GM19463 (cell line): Measurements from ENCODE around the gene KIRREL3.

Experiments
- ATAC-seq: cut with Tn5 transposase; IDR thresholded peaks from one replicate; pipeline ENCODE4 v1.9.1; 2021; ENCODE audit warnings: mild to moderate bottlenecking, moderate library complexity; ENCODE audit not compliant: unreplicated experiment

The KIRREL3 gene

DNA sequence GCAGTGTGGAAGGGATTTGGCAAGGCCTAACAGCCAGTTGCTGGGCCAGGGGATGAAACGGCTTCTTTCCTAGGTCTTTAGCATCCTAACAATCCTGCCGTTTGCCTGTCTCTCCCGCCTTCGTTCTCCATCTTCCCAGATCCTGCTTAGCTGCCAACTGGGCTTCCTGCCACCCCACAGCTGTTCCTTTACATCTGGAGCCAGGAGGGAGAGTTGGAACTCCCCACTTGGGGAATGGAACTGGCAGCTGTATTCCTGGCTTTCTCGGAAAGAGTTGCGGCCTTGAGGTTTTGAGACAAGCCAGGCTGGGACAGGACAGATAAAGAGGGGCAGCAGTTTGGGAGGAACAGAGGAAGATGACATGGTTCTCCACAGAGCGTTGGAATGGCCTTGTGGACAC lies 585.4 kb downstream of the KIRREL3 start:
- no peak for ATAC-seq

DNA sequence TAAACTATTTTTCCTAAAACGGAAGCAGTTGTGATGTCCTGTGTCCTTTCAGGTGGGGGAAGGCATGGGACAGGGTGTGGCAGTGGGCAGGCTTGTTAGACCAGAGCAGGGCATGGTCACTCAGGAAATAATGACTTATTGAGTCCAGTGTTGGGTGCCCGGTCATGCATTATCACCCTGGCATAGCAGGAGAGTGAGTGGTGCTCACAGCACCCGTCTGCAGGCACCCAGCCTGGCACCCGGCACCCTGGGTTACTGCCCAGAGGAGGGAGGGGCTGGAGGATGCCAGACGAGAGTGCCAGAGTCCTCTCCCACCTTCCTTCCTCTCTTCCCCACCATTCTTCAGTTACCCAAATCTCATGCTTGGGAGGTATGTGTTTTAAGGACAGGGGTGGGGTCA lies 586.0 kb downstream of the KIRREL3 start:
- ATAC-seq, result no peak

DNA sequence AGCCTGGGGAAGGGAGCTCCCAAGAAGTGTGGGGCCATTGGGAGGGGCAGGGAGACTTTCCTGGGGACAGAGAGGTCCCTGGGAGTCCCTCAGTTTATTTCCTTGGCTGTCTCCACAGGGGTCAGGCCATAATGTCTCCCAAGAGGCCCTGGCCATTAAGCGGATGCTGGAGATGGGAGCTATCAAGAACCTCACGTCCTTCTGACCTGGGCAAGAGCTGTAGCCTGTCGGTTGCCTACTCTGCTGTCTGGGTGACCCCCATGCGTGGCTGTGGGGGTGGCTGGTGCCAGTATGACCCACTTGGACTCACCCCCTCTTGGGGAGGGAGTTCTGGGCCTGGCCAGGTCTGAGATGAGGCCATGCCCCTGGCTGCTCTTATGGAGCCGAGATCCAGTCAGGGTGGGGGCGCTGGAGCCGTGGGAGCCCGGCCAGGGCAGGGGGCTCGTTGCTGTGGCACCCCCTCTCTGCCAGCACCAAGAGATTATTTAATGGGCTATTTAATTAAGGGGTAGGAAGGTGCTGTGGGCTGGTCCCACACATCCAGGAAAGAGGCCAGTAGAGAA lies 586.6 kb downstream of the KIRREL3 start:
- no peak for ATAC-seq

DNA sequence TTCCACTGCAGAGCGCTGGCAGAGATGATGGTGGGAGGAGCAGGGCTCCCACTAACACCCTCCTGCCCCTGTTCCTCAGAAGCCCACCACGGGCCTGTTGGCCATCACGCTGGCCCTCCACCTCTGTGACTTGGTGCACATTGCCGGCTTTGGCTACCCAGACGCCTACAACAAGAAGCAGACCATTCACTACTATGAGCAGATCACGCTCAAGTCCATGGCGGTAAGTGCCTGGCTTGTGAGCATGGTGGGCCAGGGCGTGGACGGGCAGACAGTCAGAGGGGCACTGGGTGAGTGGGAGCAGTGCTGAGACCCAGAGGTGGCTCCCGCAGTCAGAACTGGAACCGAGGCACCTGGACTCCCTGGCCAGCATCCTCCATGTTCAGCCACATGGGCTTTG lies 587.1 kb downstream of the KIRREL3 start:
- no peak for ATAC-seq

DNA sequence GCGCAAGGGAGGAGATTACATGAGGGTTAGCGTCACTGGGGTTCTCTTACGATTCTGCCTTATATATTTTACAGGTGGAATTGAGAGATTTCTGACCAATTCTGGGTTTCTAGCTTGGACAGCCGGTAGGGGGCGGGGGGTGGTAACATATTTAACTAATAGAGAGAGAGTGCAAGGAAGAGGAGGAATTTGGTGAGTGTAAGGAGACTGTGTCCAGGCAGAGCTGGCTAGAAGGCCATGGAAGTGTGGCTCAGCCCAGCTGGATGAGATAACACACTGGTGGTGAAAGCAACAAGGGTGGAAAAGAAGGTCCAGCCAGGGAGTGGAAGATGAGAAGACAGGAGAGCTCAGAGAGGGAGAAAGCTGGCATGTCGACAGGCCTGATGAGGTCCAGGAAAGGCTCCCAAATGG lies 588.6 kb downstream of the KIRREL3 start:
- ATAC-seq, result no peak

DNA sequence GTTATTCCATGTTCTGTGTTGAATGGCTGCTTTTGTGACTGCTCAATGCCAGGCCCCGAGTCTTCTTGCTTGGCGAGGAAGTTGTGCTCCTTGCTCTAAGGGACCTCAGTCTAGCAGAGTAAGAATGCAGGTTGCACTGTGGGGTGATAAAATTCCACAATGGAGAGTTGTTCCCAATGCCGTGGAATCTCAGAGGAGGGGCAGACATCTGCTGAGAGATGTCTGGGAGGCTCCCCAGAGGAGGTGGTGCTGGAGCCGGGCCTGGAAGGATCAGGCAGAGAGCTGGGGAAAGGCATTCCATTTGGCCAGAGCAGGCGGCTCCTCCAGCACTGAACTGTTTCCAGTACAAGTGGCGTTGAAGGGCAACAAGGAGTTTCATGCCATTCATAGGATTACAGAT lies 589.9 kb downstream of the KIRREL3 start:
- no peak for ATAC-seq

DNA sequence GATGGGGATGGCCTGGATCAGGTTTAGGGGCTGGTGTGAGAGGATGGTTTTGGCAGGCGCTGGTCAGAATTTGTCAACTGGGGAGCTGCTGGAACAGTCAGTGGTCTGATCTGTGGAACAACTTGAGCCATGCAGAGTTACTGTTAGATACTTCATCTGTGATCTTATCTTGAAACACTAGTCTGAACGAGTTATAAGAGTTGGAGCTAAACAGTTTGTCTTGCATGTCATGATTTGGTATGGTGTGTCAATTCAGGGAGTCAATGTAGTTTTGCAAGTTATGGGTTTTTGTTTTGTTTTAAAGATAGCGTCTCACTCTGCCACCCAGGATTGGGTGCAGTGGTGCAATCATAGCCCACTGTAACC lies 591.0 kb downstream of the KIRREL3 start:
- ATAC-seq, result no peak

DNA sequence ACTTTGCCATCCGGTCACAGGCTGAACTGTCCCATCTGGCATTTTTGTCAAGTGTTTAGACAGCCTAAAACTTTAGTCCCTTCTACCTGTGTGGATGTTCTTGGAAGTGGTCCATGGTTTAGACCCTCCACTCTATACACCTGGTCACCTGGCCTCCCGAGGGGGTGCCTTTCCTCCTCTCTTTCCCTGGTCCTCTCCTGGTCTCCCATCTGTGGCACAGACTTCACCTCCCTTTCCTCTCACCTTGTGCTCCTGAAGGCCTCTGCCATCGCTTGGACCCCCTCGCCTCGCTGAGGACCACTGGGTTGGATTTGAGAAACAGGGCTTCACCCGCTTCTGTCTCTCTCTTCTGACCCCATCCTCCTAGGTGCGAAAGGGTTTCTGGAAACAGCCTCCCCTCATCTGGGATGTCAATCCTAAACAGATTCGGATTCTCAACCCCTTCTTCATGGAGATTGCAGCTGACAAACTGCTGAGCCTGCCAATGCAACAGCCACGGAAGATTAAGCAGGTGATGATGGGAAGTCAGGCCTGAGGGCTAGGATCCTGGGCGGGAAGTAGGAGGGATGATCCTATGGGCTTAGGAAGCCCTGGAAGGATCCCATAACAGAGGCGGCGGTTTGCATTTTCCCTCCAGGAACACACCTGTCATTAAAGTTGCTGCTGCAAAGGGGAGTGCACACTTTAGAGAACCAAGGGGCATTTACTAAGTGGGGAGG lies 591.5 kb downstream of the KIRREL3 start:
- ATAC-seq, result no peak

DNA sequence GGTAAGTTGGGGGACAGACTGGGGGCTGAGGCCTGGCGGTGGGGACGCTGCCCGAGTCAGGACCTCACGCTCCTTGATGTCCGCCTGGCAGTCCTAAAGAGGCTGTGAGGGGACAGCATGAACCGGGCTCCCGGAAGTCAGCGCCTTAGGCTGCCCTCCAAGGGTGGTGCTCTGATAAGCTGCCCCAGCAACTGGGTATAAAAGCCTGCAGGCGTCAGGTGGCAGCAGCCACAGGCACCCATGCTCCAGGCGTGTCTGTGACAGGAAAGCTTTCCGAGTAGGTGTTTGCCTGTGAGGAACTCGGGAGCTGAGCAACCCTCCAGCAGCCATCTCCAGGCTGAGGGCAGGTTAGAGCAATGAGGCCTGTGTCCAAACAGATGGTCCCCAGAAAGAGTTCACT lies 592.1 kb downstream of the KIRREL3 start:
- ATAC-seq, result no peak

DNA sequence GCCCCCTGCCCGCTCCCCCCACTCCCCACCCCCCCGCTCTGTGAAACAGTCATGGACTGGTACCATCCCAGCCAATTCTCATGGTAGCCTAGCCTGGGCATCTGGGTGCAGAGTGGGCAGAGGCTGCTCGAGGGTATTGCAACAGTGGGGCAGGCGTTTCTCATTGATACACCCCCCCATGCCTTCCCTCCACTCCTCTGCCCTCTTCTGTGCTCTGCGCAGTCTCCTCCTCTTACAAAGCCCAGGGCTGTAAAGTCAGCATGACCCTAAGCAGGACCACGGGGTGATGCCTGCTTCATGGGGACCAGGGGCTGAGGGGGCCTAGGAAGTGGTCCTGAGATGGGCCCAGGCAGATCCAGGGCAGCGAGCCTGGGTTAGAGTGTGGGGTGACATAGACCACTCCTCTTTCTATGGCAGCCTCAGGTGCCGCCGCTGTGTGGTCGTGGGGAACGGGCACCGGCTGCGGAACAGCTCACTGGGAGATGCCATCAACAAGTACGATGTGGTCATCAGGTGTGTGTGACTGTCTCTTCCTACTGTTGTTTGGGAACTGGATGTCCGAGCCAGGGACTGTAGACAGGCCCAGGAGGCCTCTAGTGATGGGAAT lies 592.8 kb downstream of the KIRREL3 start:
- no peak for ATAC-seq

DNA sequence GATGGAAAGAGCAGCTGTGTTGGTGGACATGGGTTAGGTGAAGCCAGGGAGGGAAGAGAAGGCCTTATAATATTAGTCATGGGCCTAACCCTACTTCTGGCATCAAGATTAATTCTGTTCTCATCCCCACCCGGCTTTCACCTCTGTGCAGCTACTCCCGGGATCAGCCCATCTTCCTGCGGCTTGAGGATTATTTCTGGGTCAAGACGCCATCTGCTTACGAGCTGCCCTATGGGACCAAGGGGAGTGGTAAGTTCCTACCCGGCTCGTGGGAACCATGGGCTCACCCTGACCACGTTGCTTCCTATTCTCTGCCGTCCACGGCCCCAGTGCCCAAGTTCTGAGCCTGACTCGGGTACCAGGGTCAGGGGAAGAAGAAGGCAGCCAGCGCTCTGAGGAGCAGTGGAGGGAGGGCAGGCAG lies 593.5 kb downstream of the KIRREL3 start:
- ATAC-seq, result no peak

DNA sequence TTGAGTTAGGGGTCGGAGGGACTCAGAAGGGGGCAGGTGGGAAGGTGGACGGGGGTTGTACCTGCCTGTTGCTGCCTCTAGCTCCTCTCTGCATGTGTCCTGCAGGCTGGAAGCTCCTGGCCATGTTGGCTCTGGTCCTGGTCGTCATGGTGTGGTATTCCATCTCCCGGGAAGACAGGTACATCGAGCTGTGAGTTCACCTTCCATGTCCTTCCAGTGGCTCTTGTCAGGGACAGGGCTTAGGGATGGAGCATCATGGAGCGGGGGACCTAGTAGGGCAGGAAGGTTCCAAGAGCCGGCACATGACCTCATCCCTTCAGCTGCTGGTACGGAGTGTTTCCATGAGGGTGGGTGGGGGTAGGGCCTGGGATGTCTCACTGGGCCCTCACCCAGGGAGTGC lies 594.2 kb downstream of the KIRREL3 start:
- no peak for ATAC-seq

DNA sequence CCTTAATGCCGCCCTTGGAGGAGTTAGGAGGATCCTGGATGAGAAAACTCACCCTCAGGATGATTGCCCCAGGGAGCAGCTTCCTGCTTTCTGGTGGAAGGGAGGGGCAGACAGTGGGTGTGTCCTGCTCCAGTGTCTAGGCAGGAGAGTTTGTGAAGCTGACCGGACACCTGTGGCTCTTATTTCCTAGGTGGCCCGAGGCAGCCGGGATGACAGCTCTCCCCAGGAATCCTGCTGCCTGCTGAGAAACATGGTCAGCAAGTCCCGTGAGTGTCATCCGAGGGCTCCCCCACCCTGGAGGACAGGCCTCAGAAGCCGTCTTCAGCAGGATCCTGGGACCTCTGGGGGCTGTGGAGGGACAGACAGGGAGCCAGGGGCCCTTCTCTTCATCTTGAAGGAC lies 594.7 kb downstream of the KIRREL3 start:
- no peak for ATAC-seq

DNA sequence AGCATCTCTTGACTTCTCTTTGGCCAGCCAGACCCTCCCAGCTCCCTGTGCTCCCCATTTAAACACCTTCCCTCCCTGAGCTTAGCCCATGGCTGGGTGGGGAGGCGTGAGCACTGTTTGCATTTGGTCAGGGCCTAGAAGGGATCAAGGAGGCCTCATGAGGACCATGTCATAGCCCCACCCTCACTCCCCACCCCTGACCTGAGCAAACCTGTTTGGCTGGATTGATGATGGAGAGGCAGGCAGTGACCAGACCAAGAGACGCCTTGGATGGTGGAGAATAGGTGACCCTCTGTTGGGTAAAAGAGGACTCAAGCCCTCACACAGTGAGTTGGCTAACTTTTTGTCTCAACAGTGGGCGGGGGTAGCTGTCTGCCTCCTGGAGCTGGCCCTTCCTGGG lies 595.2 kb downstream of the KIRREL3 start:
- no peak for ATAC-seq

DNA sequence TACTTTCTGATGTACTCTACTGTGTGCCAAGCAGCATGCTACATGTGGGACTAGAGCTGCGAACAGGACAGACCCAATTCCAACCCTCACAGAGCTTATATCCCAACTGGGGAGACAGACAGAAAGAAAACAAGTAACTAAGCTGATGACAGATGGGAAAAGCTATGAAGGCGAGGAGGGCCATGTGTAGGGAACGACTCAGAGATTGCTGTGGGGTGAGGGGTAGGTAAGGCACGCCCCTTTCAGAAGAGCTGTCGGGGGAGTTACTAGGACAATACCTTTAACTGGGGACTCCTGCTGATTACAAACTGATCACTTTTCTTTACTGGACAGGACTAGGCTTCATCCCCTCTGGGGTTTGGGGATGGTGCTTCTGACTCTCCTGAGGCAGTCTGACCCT lies 596.2 kb downstream of the KIRREL3 start:
- ATAC-seq, result no peak

DNA sequence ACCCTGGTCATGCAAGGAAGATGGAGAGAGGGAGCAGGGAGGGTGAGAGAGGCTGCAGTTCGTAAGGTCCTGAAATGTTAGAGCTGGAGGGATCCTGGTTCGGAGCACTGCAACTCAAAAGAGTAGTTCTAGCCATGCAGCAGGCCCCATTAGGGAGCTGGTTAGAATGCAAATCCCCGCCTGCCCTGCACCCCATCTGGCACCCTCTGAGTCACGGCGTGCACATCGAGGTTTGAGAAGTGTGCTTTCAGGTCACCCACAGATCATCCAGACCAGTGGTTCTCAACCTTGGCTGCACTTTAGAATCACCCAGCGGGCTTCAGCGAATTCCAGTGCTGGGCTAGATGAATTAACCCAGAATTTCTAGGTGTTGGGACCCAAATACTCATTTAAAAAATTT lies 596.9 kb downstream of the KIRREL3 start:
- ATAC-seq, result peak; percentile 98

DNA sequence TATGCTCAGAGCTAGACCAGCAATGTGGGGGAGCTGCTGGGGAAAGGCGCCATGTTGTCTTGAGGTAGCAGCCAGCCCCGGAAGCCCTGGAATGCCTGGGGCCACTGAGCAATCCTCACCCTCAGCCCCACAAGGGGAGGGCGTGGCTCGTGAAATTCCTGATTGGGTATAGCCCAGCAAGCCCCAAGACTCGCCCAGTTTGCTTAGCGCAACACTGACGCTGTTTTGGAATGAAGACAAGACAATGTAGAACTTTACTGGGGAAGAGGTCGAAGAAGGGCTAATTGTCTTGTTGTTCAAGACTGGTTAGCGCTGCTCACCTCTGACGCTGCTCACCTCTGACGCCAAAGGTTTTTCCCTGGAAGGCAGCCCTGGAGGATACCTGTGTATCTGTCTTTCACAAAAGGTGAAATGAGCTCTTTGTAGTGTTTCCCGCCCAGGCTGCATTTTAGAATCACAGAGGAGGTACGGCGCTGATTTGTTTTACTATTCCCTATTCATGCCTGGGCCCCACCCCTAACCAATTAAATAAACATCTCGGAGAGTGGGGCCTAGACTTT lies 597.5 kb downstream of the KIRREL3 start:
- ATAC-seq, result no peak

DNA sequence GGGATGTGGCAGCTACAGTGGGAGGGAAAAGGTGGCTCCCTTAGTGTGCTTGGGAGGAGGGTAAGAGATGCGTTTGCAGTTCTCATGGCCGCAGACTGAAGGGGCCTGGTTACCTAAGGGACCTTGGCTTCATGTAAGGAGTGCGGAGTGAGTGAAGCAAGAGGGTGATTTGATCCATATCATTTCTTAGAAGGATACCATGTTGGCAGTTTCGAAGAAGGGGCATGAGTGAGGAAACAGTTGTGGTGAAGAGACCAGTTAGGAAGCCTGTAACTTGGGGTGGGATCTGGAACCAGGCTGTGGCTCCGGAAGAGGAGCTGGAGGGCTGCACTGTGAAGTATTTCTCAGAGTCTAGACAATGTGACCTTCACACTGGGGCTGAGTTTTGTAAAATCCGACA lies 600.1 kb downstream of the KIRREL3 start:
- ATAC-seq, result no peak

DNA sequence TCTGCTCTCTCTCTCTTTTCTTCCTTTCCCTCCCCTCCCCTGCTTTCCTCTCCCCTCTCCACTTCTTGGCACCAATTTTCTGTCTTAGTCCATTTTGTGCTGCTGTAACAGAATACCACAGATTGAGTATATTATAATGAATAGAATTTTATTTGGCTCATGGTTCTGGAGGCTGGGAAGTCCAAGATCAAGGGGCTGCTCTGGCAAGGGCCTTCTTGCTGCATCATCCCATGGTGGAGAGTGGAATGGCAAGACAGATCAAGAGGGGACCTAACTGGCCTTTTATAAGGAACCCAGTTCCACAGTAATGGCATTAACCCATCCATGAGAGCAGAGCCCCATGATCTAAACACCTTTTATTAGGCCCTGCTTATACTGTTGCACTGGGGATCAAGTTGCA lies 600.6 kb downstream of the KIRREL3 start:
- no peak for ATAC-seq

DNA sequence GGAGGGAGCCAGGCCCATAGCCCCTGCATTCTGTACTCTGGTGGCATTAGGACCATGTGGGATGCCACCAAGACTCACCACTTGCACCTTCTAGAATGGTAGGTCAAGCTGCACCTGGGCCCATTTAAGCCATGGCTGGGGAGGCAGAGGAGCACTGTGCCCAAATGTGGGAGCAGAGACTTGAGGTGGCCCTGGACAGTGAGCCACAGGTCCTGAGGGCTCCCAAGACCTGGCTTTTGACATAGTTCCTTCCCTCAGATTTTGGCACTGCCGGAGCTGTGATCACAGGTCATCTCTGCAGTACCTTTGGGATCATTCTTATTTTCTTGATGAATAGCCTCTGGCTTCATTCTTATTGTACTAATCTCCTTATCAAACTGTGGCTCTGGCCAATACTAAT lies 601.8 kb downstream of the KIRREL3 start:
- no peak for ATAC-seq

DNA sequence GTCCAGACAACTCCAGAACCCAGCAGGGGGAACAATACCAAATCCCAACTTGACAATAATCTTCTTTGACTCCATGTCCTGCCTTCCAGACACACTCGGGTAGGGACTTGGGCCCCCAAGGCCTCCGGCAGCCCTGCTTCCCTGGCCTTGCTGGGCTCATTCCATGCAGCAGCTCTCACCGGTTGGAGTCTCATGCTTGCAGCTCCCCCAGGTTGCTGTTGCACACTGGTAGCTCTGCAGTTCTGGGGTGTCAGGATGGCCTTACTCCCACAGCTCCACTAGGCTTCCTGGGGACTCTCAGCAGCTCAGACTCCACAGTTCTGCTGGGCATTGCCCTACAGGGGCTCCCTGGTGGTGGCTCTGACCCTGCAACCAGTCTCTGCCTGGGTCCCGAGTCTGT lies 602.3 kb downstream of the KIRREL3 start:
- no peak for ATAC-seq

DNA sequence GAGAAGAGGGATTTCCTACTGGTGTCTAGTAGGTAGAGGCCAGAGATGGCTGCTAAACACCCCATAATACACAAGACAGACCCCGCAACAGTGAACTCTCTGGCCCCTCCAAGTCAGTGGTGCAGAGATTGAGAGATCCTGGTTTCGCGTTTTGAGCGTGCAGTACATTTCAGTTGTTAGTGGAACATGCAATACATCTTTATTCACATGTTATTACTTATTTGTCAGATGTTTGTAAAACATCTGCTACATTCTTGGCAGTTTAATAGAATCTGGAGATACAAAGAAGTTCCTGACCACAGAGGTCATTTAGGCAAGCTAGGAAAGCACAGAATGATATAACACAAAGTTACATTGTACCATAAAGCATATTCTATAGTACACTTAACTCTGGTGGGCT lies 603.6 kb downstream of the KIRREL3 start:
- no peak for ATAC-seq
